ENCODE data around the gene ZNF385D. TPM values are rescaled to one million over a fixed set of nuclear protein-coding genes. Genes with fewer than 3 reads are reported as not detected.

Gene ZNF385D
- total and polyA plus RNA-seq, 4 donors, result 0.17 to 30.9 (median 1.9) TPM

- no peaks in the 10 kb centered on the region for H3K27me3 ChIP-seq (ENCODE audit: control insufficient read depth in 3 of 3, insufficient read depth in 3 of 3, low read length in 2 of 3)
- no peak for TF ChIP-seq CTCF (IDR thresholded peaks at IDR 0.05; ENCODE audit: control extremely low read depth, extremely low read depth)
- ATAC-seq (ENCODE audit: insufficient read depth, low FRiP score), result no peak
- H3K4me3 ChIP-seq, result no peak overlapping the region
- no peak overlapping the region for H3K9ac ChIP-seq (ENCODE audit: insufficient read depth in 1 of 2, low read length in 2 of 2)
- no peak overlapping the region for H3K27ac ChIP-seq (ENCODE audit: low read depth in 1 of 2, low read length in 1 of 2)
- 84 to 89% methylated on average over 6 of the region's 6 CpGs for WGBS, 2 donors
- no peak for DNase-seq
- H3K4me1 ChIP-seq (ENCODE audit: control insufficient read depth in 5 of 5, insufficient read depth in 5 of 5, low read length in 5 of 5), result peaks cover 0 to 25% (median 0%) of the 10 kb centered on the region in 5 donors
- no peaks in the 10 kb centered on the region for H3K36me3 ChIP-seq (ENCODE audit: control insufficient read depth in 4 of 4, insufficient read depth in 4 of 4, low read length in 4 of 4)
- no peaks in the 10 kb centered on the region for H3K9me3 ChIP-seq (ENCODE audit: control insufficient read depth in 4 of 4, insufficient read depth in 3 of 4, low read length in 3 of 4)
Measured at GRCh38 chr3:21433751-21434150, 317.3 kb downstream of the ZNF385D start.

GRCh38 chr3:21426920-21427319 is 324.1 kb downstream of the ZNF385D start:
- DNase-seq (no peak), ATAC-seq (ENCODE audit: insufficient read depth, low FRiP score) (no peak)
- Histone ChIP-seq H3K4me1 (ENCODE audit: control insufficient read depth in 5 of 5, insufficient read depth in 5 of 5, low read length in 5 of 5) (no peaks in the 10 kb centered on the region), H3K27ac (ENCODE audit: low read depth in 1 of 2, low read length in 1 of 2) (no peak overlapping the region), H3K9me3 (ENCODE audit: control insufficient read depth in 4 of 4, insufficient read depth in 3 of 4, low read length in 3 of 4) (no peaks in the 10 kb centered on the region), H3K36me3 (ENCODE audit: control insufficient read depth in 4 of 4, insufficient read depth in 4 of 4, low read length in 4 of 4) (no peaks in the 10 kb centered on the region), H3K4me3 (no peak overlapping the region), H3K9ac (ENCODE audit: insufficient read depth in 1 of 2, low read length in 2 of 2) (no peak overlapping the region), H3K27me3 (ENCODE audit: control insufficient read depth in 3 of 3, insufficient read depth in 3 of 3, low read length in 2 of 3) (no peaks in the 10 kb centered on the region)
- 81 to 87% methylated on average over 4 of the region's 4 CpGs for WGBS, 2 donors
- no peak for TF ChIP-seq CTCF (IDR thresholded peaks at IDR 0.05; ENCODE audit: control extremely low read depth, extremely low read depth)

GRCh38 chr3:21425715-21426114 is 325.3 kb downstream of the ZNF385D start:
- no peaks in the 10 kb centered on the region for H3K4me1 ChIP-seq (ENCODE audit: control insufficient read depth in 5 of 5, insufficient read depth in 5 of 5, low read length in 5 of 5)
- no peak for TF ChIP-seq CTCF (IDR thresholded peaks at IDR 0.05; ENCODE audit: control extremely low read depth, extremely low read depth)
- no peaks in the 10 kb centered on the region for H3K27me3 ChIP-seq (ENCODE audit: control insufficient read depth in 3 of 3, insufficient read depth in 3 of 3, low read length in 2 of 3)

GRCh38 chr3:21421096-21421495 is 329.9 kb downstream of the ZNF385D start:
- Histone ChIP-seq H3K4me1 (ENCODE audit: control insufficient read depth in 5 of 5, insufficient read depth in 5 of 5, low read length in 5 of 5) (no peaks in the 10 kb centered on the region), H3K9me3 (ENCODE audit: control insufficient read depth in 4 of 4, insufficient read depth in 3 of 4, low read length in 3 of 4) (no peaks in the 10 kb centered on the region), H3K36me3 (ENCODE audit: control insufficient read depth in 4 of 4, insufficient read depth in 4 of 4, low read length in 4 of 4) (peaks cover 0 to 6% (median 0%) of the 10 kb centered on the region in 4 donors), H3K27ac (ENCODE audit: low read depth in 1 of 2, low read length in 1 of 2) (no peak overlapping the region), H3K4me3 (no peak overlapping the region), H3K9ac (ENCODE audit: insufficient read depth in 1 of 2, low read length in 2 of 2) (no peak overlapping the region), H3K27me3 (ENCODE audit: control insufficient read depth in 3 of 3, insufficient read depth in 3 of 3, low read length in 2 of 3) (no peaks in the 10 kb centered on the region)
- WGBS, 2 donors, result 56 to 63% methylated on average over 9 of the region's 9 CpGs
- no peak for DNase-seq
- ATAC-seq (ENCODE audit: insufficient read depth, low FRiP score), result no peak
- TF ChIP-seq CTCF (IDR thresholded peaks at IDR 0.05; ENCODE audit: control extremely low read depth, extremely low read depth), result no peak

More at GRCh38 chr3:21425715-21426114, 325.3 kb downstream of the ZNF385D start:
- H3K36me3 ChIP-seq (ENCODE audit: control insufficient read depth in 4 of 4, insufficient read depth in 4 of 4, low read length in 4 of 4), result no peaks in the 10 kb centered on the region
- ATAC-seq (ENCODE audit: insufficient read depth, low FRiP score) (no peak), DNase-seq (no peak)
- no peaks in the 10 kb centered on the region for H3K9me3 ChIP-seq (ENCODE audit: control insufficient read depth in 4 of 4, insufficient read depth in 3 of 4, low read length in 3 of 4)
- no peak overlapping the region for H3K27ac ChIP-seq (ENCODE audit: low read depth in 1 of 2, low read length in 1 of 2)
- 77 to 91% methylated on average over 2 of the region's 2 CpGs for WGBS, 2 donors
- no peak overlapping the region for H3K4me3 ChIP-seq
- no peak overlapping the region for H3K9ac ChIP-seq (ENCODE audit: insufficient read depth in 1 of 2, low read length in 2 of 2)

Measured in lung (tissue), 12 donors.